Kidney (tissue), 14 donors: ENCODE results near the gene ISG15. TPM values are rescaled to one million over a fixed set of nuclear protein-coding genes. Genes with fewer than 3 reads are reported as not detected.

Experiments
- DNase-seq, 5 donors: peaks; one replicate each; pipeline ENCODE4 v3.0.0-alpha.2; 2013 to 2020
- FAIRE-seq: peaks from 2 replicates; lab custom pipeline; 2012; peaks lifted over from hg19 to GRCh38; lab: Jason Lieb, UNC
- H3K27ac ChIP-seq, 2 donors: one replicate each; pipeline ENCODE4 v1.7.0; 2013; ENCODE audit warnings: low read depth in 2 of 2, low read length in 2 of 2, inconsistent platforms in 1 of 2
- H3K27me3 ChIP-seq: one replicate; pipeline ENCODE4 v1.7.1; 2013; ENCODE audit warnings: low read length, inconsistent platforms; ENCODE audit not compliant: control insufficient read depth, insufficient read depth
- H3K36me3 ChIP-seq, 3 donors: one replicate each; pipeline versions ENCODE4 v1.7.0 to v1.7.1; 2013; ENCODE audit warnings: low read length in 3 of 3, control low read depth in 1 of 3, inconsistent platforms in 1 of 3; ENCODE audit not compliant: insufficient read depth in 3 of 3, control insufficient read depth in 2 of 3
- H3K4me1 ChIP-seq, 3 donors: one replicate each; pipeline versions ENCODE4 v1.7.0 to v1.7.1; 2013; ENCODE audit warnings: low read length in 3 of 3, inconsistent platforms in 1 of 3, low read depth in 1 of 3; ENCODE audit not compliant: control insufficient read depth in 2 of 3, insufficient read depth in 2 of 3
- H3K4me3 ChIP-seq, 3 donors: one replicate each; pipeline versions ENCODE4 v1.7.0 to v1.8.1; 2013; ENCODE audit warnings: low read length in 3 of 3, control low read depth in 1 of 3, inconsistent platforms in 1 of 3
- H3K9ac ChIP-seq, 3 donors: one replicate each; pipeline versions ENCODE4 v1.7.0 to v1.7.1; 2013; ENCODE audit warnings: low read length in 3 of 3, control low read depth in 1 of 3, inconsistent platforms in 1 of 3
- H3K9me3 ChIP-seq, 3 donors: one replicate each; pipeline versions ENCODE4 v1.7.0 to v1.7.1; 2013; ENCODE audit warnings: low read length in 3 of 3, control low read depth in 1 of 3, inconsistent platforms in 1 of 3; ENCODE audit not compliant: control insufficient read depth in 2 of 3, insufficient read depth in 1 of 3
- intact Hi-C: fragments of 100-400 bp; cut with DNase I; formaldehyde crosslinking; loops from one replicate; pipeline ENCODE4 v1.11.1; 2022
- polyA plus RNA-seq: library from polyadenylated mRNA; stranded (reverse); fragments of 350-450 nt; fragmentation: Illumina TruSeq; extraction: RNeasy Lipid Tissue Mini Kit (QIAGEN cat#74804); gene quantifications from one replicate; pipeline ENCODE4 v1.2.3, GENCODE V29; 2014; ENCODE audit warnings: low read depth, low replicate concordance; ENCODE audit not compliant: insufficient read depth
- total RNA-seq: library from RNA; stranded (reverse); fragmentation: NEBNext Ultra II Directional; extraction: Animal tissue kit (Norgen Biotek cat#: 25700); gene quantifications from one replicate; pipeline ENCODE4 v1.2.1, GENCODE V29; 2021
- TF ChIP-seq, protein P1 (sequence below): IDR thresholded peaks from 3 replicates; pipeline ENCODE4 v1.5.1; 2012; ENCODE audit warnings: mild to moderate bottlenecking, moderate library complexity, borderline replicate concordance; ENCODE audit not compliant: insufficient read depth; ENCODE audit errors: extremely low read depth
- donor health status: control.
- donor health status: control.
- donor health status: control.
- donor health status: control.
- donor health status: control.
- donor health status: DM: yes; HTN: yes; CAD: no.
- donor health status: Normal renal cell carcinoma (clear cell type).

ISG15 gene
- total and polyA plus RNA-seq, 2 donors from 2014 or later = 23.9 to 65.9 TPM

DNA sequence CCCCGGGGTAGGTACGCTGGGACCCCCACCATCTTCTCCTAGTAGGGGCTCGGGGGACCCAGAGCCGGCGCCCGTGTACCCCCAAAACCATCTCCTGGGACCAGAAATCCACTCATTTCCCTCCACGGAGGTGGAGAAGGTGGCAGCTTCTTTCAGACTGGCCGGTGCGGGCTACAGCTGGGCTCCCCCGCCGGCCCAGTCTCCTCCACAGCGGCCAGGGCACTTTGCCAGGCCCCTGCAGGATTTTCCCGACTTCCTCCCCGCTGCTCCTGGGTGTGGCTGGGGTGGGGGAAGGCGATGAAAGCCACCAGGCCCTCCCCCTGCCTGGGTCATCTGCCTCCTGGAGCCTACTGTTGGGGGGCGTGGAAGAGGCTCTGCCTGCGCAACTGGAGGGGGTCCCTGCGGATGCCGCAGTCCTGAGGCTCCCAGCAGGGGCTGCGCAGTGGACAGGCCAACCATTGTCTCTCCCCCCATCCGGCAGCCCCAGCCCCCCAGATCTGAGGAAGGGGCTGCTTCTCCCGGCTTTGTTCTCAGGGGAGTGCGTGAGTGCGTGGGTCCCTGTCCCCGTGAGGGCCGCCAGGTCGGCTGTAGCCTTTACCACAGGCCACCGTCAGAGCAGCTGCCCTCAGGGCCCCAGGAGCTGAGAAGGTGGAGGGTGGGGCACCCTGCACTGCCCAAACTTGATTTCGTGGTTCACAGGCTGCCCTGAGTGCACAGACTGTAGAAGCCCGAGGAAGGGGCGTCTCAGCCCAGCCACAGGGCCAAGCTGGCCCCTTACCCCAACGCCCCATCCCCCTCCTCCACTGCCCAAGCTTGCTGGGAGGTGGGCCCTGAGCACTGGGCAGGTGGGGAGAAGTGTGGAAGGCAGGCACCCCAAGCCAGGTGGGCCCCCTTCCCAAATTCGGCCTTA, 8.0 kb downstream of the ISG15 start:
- peaks cover 0 to 26% (median 8%) of the 10 kb centered on the region in 3 donors for H3K4me1 ChIP-seq

DNA sequence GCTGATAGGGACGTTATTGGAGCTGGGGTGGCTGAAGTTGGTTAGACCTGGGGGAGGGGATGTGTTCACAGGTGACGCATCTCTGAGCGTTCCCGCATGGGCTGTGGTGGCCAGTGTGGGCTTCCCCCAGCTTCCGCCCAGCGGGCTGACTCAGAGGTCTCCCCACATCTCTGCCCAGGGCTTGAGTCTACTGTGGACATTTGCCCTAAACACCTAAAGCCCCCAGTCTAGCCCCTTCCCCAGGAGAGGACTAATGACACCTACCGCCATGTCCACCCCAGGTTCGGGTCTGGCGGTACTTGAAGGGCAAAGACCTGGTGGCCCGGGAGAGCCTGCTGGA, 8.6 kb downstream of the ISG15 start:
- Histone ChIP-seq H3K4me1 (peaks cover 0 to 32% (median 8%) of the 10 kb centered on the region in 3 donors), H3K9me3 (no peaks in the 10 kb centered on the region), H3K4me3 (peak overlapping the region in 1 of 3 donors; percentile 59), H3K27me3 (no peaks in the 10 kb centered on the region), H3K36me3 (no peaks in the 10 kb centered on the region), H3K27ac (no peak overlapping the region), H3K9ac (no peak overlapping the region)
- TF ChIP-seq, protein P1, sequence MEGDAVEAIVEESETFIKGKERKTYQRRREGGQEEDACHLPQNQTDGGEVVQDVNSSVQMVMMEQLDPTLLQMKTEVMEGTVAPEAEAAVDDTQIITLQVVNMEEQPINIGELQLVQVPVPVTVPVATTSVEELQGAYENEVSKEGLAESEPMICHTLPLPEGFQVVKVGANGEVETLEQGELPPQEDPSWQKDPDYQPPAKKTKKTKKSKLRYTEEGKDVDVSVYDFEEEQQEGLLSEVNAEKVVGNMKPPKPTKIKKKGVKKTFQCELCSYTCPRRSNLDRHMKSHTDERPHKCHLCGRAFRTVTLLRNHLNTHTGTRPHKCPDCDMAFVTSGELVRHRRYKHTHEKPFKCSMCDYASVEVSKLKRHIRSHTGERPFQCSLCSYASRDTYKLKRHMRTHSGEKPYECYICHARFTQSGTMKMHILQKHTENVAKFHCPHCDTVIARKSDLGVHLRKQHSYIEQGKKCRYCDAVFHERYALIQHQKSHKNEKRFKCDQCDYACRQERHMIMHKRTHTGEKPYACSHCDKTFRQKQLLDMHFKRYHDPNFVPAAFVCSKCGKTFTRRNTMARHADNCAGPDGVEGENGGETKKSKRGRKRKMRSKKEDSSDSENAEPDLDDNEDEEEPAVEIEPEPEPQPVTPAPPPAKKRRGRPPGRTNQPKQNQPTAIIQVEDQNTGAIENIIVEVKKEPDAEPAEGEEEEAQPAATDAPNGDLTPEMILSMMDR = no peak
- DNase-seq = no peak
- intact Hi-C loops = no loop called here
- no peak for FAIRE-seq

More for the DNA sequence above, 8.0 kb downstream of the ISG15 start:
- Histone ChIP-seq H3K27me3 (no peaks in the 10 kb centered on the region), H3K9me3 (no peaks in the 10 kb centered on the region), H3K27ac (peak overlapping the region; percentile 37 to 63), H3K4me3 (peak overlapping the region in 1 of 3 donors; percentile 59), H3K9ac (no peak overlapping the region), H3K36me3 (no peaks in the 10 kb centered on the region)
- TF ChIP-seq, protein P1 = no peak
- intact Hi-C loops = no loop called here
- FAIRE-seq (no peak), DNase-seq (peak; percentile 58 to 93 (median 86))

DNA sequence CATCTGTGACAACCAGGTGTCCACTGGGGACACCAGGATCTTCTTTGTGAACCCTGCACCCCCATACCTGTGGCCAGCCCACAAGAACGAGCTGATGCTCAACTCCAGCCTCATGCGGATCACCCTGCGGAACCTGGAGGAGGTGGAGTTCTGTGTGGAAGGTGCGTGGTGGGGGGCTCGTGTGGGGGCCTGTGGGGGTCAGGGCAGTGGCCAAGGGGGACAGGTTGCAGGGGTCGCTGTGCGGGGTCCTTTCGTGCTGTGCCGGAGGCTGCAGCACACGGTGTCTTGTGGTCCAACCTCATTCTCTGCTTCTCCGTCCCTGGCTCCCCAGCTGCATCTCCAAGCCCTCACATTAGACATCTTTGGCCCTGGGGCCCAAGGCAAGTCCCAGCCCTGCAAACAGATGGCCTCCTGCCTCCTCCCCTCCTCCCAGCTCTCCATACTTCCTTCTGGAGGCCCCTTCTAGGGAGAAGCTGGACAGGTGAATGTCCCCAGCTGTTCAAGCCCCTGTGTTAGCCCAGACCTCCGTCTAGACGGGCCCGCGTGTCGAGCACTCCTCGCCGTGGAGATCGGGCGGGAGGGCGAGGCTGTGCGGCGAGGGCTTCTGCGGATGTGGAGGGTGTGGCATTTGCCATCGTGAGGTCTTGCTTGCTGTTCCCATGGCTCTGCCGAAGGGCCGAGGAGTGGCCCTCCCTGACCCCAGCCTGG, 9.2 kb downstream of the ISG15 start:
- Histone ChIP-seq H3K4me1 (peaks cover 0 to 34% (median 8%) of the 10 kb centered on the region in 3 donors), H3K27ac (no peak overlapping the region), H3K9ac (no peak overlapping the region), H3K9me3 (no peaks in the 10 kb centered on the region), H3K36me3 (no peaks in the 10 kb centered on the region), H3K27me3 (no peaks in the 10 kb centered on the region), H3K4me3 (no peak overlapping the region)
- peak in 2 of 5 donors; percentile 64 to 71 for DNase-seq
- intact Hi-C loops = no loop called here
- TF ChIP-seq, protein P1 = no peak
- FAIRE-seq = no peak
